NB4 (cell line): Measurements from ENCODE around the gene CROCC2.

Experiments
- CTCF ChIP-seq: IDR thresholded peaks from one replicate; pipeline ENCODE4 v1.5.1; 2012; ENCODE audit warnings: low read depth, low read length
- POLR2A ChIP-seq: IDR thresholded peaks from 2 replicates; pipeline ENCODE4 v1.6.1; 2011; ENCODE audit warnings: mild to moderate bottlenecking; ENCODE audit not compliant: insufficient read length; ENCODE audit errors: extremely low read depth

- TF ChIP-seq CTCF (no peak), POLR2A (no peak)
Observed at GRCh38 chr2:240988146-240988545, 82.0 kb downstream of the CROCC2 start.
